ENCODE data around the gene FIBCD1. TPM values are rescaled to one million over a fixed set of nuclear protein-coding genes. Genes with fewer than 3 reads are reported as not detected.

The FIBCD1 gene
- total RNA-seq, 4 donors from 2014 or later: 3.3 TPM; not detected in 3

DNA sequence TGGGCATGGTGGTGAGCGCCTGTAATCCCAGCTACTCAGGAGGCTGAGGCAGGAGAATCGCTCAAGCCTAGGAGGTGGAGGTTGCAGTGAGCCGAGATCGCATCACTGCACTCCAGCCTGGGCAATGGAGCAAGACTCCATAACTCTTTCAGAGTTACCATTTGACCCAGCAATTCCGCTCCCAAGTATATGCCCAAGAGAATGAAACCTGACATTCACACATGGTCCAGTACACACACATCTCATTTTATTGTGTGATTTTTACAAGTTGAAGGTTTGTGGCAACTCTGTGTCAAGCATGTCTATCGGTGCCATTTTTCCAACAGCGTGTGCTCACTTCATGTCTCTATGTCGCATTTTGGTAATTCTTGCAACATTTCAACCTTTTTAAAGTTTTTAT, 24.9 kb upstream of the FIBCD1 start:
- Histone ChIP-seq H3K36me3 (no peaks in the 10 kb centered on the region), H3K27ac (no peak overlapping the region), H3K4me3 (no peak overlapping the region), H3K9me3 (no peaks in the 10 kb centered on the region), H3K4me1 (no peaks in the 10 kb centered on the region), H3K27me3 (no peaks in the 10 kb centered on the region)
- DNase-seq: no peak
- TF ChIP-seq POLR2A (IDR thresholded peaks at IDR 0.05): no peak
- TF ChIP-seq, protein P1, sequence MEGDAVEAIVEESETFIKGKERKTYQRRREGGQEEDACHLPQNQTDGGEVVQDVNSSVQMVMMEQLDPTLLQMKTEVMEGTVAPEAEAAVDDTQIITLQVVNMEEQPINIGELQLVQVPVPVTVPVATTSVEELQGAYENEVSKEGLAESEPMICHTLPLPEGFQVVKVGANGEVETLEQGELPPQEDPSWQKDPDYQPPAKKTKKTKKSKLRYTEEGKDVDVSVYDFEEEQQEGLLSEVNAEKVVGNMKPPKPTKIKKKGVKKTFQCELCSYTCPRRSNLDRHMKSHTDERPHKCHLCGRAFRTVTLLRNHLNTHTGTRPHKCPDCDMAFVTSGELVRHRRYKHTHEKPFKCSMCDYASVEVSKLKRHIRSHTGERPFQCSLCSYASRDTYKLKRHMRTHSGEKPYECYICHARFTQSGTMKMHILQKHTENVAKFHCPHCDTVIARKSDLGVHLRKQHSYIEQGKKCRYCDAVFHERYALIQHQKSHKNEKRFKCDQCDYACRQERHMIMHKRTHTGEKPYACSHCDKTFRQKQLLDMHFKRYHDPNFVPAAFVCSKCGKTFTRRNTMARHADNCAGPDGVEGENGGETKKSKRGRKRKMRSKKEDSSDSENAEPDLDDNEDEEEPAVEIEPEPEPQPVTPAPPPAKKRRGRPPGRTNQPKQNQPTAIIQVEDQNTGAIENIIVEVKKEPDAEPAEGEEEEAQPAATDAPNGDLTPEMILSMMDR (IDR thresholded peaks at IDR 0.05): no peak

DNA sequence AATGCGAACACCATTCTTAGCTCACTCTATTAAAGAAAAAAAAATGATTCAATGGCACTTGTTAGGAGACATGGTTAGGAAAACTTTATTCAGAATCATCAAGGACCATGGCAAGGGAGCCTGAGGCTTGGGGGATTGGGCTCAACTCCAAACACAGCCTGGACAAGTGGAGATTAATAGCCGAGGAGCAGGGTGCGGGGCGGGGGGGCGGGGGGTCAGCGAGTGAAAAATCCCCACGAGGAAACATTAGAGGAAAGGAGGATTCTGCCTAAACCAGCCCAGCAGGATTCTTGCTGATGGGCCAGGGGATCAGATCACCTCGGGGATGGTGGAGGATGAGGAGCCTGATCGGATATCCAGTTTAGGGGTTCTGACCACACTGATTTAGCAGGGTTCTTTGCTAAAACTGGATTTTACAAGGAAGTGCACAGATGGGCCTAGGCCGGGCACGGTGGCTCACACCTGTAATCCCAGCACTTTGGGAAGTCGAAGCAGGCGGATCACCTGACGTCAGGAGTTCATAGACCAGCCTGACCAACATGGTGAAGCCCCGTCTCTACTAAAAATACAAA, 24.4 kb upstream of the FIBCD1 start:
- no peaks in the 10 kb centered on the region for H3K36me3 ChIP-seq
- H3K4me1 ChIP-seq: no peaks in the 10 kb centered on the region
- H3K4me3 ChIP-seq: no peak overlapping the region
- H3K27ac ChIP-seq: no peak overlapping the region
- no peaks in the 10 kb centered on the region for H3K27me3 ChIP-seq
- no peak for TF ChIP-seq POLR2A (IDR thresholded peaks at IDR 0.05)
- TF ChIP-seq, protein P1 (IDR thresholded peaks at IDR 0.05): no peak
- DNase-seq: no peak
- H3K9me3 ChIP-seq: no peaks in the 10 kb centered on the region

DNA sequence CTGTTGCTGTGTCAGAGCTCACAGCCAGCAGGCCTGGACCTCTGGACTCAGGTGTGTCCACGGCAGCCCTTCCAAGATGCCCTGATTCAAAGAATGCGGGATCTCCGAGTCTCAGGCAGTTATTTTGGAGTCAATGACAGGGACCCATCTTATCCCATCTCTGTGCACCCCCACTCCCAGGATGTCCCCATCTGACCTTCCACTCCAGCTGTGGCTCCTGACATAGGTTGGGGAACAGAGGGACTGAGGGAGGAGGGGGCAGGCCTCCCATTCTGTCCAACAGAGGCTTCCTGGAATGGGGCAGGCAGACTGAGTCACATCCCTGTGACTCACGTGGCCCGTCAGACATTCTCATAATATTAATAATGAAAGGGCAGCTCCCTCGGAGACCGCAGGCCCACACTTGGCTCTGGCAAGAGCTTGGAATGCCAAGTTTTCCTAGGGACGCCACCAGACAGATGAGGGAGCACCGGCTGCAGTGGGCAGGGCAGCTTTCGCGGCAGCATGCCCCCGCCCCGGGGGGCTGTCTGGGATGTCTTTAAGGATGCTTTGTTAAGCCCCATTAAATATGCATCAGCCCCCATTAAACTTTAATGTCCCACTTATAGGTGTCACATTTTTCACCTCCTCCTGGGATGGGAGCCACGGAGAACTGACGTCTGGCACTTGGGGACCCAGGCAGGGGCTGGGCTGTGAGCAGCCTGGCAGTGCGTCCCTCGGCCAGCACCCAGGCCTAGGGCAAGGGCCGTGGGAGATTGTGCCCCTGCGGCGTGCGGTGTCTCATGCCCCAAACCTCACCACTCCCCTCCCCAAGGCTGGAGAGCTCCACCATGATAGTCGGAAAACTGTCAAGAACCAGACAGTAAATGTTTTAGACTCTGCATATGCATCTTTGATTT, 23.6 kb upstream of the FIBCD1 start:
- Histone ChIP-seq H3K36me3 (no peaks in the 10 kb centered on the region), H3K27ac (no peak overlapping the region), H3K27me3 (no peaks in the 10 kb centered on the region), H3K4me3 (no peak overlapping the region), H3K9me3 (no peaks in the 10 kb centered on the region), H3K4me1 (no peaks in the 10 kb centered on the region)
- no peak for DNase-seq
- no peak for TF ChIP-seq POLR2A (IDR thresholded peaks at IDR 0.05)
- TF ChIP-seq, protein P1 (IDR thresholded peaks at IDR 0.05): no peak

DNA sequence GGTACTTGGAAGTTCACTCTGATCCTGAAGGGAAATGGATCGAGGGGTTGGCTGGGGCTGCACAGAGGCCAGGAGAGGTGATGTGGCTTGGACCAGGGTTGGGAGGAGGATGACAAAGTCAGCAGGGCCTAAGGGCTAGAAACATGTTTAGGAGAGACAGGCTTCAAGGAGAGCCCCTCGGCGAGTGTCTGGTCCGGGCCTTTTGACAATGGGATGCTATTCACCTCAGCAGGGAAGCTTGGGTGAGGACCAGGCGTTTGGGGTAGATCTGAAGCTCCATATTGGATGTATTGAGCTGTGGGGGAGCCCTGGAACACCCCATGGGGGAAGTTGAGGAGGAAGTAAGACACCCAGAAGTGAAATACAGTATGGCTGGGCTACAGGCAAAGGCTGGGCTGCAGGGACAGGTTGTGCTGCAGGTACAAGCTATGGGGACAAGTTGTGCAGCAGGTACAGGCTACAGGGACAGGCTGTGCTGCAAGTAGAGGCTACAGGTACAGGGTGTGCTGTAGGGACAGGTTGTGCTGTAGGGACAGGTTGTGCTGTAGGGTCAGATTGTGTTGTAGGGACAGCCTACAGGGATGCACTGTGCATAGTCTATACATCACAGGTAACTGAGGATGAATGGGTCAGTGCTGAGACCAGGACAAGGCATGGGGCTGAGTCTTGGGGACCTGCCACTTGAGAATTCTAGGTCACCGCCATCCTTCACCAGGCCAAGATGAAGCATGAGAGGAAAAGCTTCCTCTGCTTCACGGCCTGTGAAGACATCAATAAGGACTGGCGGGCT, 22.7 kb upstream of the FIBCD1 start:
- no peak for DNase-seq
- H3K27me3 ChIP-seq: no peaks in the 10 kb centered on the region
- H3K27ac ChIP-seq: no peak overlapping the region
- H3K9me3 ChIP-seq: no peaks in the 10 kb centered on the region
- no peaks in the 10 kb centered on the region for H3K4me1 ChIP-seq
- TF ChIP-seq POLR2A (IDR thresholded peaks at IDR 0.05): no peak
- TF ChIP-seq, protein P1 (IDR thresholded peaks at IDR 0.05): no peak
- no peak overlapping the region for H3K4me3 ChIP-seq
- H3K36me3 ChIP-seq: no peaks in the 10 kb centered on the region

DNA sequence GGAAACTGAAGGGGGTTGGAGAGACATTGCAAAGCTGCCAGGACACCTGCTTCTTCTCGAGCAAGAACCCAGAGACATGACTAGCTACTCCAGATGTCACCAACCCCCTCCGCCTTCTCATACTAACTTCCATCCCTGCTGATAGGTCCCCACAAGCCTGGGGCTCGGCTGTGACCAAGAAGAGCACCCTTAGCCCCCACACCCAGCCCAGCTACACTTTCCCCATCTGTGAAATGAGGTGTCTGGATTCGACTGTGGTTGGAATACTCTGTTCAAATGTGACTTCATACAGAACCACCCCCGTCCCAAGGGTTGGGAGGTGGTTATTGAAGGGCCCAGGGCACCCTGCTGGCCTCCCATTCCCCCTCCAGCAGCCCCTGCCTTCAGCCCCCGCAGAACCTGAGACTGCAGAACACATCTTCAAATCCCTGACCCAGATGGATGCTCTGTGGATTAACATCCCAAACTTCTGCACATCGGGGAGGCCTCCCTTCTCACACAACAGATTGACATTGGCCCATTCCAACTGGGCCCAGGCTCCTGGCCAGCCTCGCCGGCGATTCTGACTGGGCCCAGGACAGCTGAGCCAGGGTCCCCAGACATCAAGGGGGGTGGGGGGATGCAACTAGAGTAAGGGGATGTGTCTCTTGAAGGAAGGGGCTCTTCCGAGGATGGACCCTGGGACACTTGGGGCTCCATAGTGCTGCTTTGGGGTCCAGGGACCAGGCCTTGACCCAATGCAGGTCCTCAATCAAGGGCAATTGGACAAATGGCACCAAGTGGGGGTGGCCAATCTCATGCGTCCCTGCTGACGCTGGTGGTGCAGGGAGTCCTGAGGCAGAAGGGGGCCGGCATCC, 21.7 kb upstream of the FIBCD1 start:
- H3K27ac ChIP-seq: no peak overlapping the region
- no peaks in the 10 kb centered on the region for H3K9me3 ChIP-seq
- no peaks in the 10 kb centered on the region for H3K27me3 ChIP-seq
- no peak for DNase-seq
- no peak overlapping the region for H3K4me3 ChIP-seq
- H3K36me3 ChIP-seq: no peaks in the 10 kb centered on the region
- no peaks in the 10 kb centered on the region for H3K4me1 ChIP-seq
- no peak for TF ChIP-seq POLR2A (IDR thresholded peaks at IDR 0.05)
- TF ChIP-seq, protein P1 (IDR thresholded peaks at IDR 0.05): no peak
